ENCODE data around the gene ADSS1.
A peak's percentile ranks its signal among the peaks of the same experiment; 100 is the strongest.

The ADSS1 gene

DNA sequence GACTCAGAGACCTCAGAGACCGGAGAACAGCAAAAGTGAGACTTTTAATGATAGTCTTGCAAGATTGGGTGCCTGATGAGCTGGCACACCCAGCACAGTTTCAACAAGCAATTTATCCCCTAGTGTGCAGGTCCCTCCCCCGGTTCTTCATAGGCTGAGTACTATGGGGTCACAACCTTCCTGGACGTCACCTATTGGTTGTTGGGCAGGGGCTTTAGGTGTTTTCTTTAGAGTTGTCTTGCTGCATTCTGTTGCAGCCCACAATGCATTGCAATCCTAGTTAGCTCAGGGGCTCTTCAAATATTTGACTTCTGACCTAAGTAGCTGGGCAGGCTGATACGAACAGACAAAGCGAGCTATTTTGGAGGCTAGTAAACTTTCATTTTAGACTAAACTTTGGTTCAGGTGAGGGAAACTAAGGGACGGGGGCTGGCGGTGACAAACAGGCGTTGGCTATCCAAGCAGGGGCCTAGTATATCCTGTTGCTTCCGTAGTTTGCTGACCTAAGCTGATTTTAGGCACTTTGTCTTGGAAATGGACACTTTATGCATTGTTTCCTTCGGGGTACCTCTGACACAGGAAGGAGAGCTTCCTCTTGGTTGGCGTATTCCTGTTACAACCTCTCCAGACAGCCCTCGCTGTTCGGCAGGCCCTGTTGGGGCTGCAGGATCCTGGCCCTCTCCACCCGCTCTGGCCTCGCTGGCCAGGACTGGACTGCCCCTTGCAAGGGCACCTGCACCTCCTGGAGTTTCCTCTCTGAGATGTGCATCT lies 43.0 kb downstream of the ADSS1 start:
- no peak overlapping the region for H3K4me3 ChIP-seq (ENCODE audit: low read depth in 1 of 2, low read length in 1 of 2)
- H3K9me3 ChIP-seq, result no peaks in the 10 kb centered on the region
- no peaks in the 10 kb centered on the region for H3K27me3 ChIP-seq
- H3K27ac ChIP-seq, result no peak overlapping the region
- TF ChIP-seq, protein P1, sequence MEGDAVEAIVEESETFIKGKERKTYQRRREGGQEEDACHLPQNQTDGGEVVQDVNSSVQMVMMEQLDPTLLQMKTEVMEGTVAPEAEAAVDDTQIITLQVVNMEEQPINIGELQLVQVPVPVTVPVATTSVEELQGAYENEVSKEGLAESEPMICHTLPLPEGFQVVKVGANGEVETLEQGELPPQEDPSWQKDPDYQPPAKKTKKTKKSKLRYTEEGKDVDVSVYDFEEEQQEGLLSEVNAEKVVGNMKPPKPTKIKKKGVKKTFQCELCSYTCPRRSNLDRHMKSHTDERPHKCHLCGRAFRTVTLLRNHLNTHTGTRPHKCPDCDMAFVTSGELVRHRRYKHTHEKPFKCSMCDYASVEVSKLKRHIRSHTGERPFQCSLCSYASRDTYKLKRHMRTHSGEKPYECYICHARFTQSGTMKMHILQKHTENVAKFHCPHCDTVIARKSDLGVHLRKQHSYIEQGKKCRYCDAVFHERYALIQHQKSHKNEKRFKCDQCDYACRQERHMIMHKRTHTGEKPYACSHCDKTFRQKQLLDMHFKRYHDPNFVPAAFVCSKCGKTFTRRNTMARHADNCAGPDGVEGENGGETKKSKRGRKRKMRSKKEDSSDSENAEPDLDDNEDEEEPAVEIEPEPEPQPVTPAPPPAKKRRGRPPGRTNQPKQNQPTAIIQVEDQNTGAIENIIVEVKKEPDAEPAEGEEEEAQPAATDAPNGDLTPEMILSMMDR (IDR thresholded peaks at IDR 0.05), result no peak
- H3K36me3 ChIP-seq, result peaks cover 33% of the 10 kb centered on the region
- H3K4me1 ChIP-seq (ENCODE audit: control insufficient read depth in 1 of 2, insufficient read depth in 1 of 2, low read depth in 1 of 2, low read length in 1 of 2), result peaks cover 2 to 10% of the 10 kb centered on the region in 2 experiments

DNA sequence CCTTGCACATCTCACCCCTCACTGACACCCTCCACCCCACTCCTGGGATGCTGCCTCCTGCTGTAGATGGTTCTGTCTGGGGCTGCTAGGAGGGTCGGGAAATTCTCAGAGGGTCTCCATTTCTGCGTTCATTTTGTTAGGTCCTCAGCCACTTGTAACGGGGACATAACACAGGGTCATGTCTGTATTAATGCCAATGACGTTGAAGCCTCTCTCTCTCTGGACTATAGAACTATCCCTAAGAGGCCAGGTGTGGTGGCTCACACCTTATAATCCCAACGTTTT lies 43.5 kb downstream of the ADSS1 start:
- H3K4me3 ChIP-seq (ENCODE audit: low read depth in 1 of 2, low read length in 1 of 2), result no peak overlapping the region
- H3K4me1 ChIP-seq (ENCODE audit: control insufficient read depth in 1 of 2, insufficient read depth in 1 of 2, low read depth in 1 of 2, low read length in 1 of 2), result peaks cover 2 to 10% of the 10 kb centered on the region in 2 experiments
- TF ChIP-seq, protein P1 (IDR thresholded peaks at IDR 0.05), result no peak
- H3K36me3 ChIP-seq, result peaks cover 38% of the 10 kb centered on the region
- no peak overlapping the region for H3K27ac ChIP-seq
- H3K27me3 ChIP-seq, result no peaks in the 10 kb centered on the region
- no peaks in the 10 kb centered on the region for H3K9me3 ChIP-seq

DNA sequence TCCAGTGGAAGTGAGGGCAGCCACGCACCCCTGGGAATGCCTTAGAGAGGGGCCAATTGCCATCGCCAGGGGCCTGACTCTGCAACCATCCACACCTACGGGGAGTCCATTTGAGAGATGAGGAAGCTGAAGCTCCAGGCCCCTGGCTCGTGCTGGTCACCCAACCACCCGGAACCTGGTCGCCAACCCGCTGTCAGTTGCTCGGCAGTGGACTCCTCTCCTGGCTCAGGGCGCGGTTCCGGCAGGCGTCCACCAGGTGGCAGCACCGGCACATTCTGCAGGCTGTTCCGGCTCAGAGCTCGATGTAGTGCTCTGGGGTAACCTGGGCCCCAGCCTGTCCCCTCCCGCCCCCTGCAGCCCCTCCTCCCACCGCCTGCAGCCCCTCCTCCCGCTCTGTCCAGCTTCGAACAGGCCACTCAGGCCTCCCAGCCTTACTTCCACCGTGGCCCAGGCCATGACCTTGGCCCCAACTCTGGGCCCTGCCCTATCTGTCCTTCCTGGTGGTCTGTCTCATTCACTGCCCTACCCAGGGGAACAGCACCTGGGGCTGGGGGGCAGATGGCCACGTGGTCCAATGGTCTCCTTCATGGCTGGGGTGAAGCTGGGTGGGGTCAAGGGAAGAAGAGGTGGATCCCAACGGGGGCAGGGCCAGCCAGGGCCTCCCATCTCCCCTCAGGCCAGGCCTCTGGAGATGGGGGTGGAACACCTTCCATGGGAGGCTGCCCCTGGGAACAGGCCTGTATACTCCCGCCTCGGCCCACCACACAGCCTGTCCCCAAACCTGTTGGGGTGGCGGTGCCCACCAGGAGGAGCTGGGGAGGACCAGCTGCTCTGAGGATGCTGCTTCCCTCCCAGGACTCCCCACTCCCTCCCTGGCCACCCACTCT lies 44.7 kb downstream of the ADSS1 start:
- TF ChIP-seq, protein P1 (IDR thresholded peaks at IDR 0.05), result peak; percentile 98
- Histone ChIP-seq H3K9me3 (no peaks in the 10 kb centered on the region), H3K27ac (no peak overlapping the region), H3K36me3 (peaks cover 49% of the 10 kb centered on the region), H3K27me3 (no peaks in the 10 kb centered on the region), H3K4me1 (ENCODE audit: control insufficient read depth in 1 of 2, insufficient read depth in 1 of 2, low read depth in 1 of 2, low read length in 1 of 2) (peaks cover 2 to 10% of the 10 kb centered on the region in 2 experiments), H3K4me3 (ENCODE audit: low read depth in 1 of 2, low read length in 1 of 2) (no peak overlapping the region)

DNA sequence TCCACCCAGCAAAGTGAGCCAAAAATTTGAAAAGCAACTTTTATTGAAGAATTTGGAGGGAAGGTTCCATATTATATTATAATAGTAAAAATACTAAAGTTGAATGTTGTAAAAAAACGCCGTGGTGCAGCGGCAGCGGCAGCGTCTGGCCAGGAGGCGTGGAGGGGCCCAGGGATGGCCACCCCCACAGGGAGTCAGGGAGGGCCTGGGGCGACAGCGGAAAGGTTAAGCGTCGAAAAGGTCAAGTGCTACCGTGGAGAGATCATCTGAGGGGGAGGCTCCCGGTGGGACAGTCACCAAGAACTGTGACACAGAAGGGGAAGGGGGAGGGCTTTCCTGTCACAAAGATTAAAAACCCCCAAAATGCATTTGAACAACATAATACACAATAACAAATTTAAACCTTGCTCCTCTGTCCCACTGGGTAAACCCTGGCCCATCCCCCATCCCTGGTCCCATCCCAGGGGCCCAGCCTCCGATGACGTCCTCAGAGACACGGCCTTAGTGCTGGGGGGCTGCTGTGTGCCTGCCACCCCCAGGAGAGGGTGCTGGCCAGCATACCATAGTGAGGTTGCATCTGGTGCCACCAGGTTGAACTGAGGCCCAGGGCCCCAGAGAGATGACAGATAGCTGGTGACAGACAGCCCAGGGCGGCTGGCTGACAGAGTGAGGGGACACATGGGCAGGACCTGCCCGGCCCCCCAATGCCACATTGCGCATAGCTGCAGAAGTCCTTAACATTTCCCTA lies 45.5 kb downstream of the ADSS1 start:
- no peaks in the 10 kb centered on the region for H3K9me3 ChIP-seq
- H3K36me3 ChIP-seq, result peaks cover 58% of the 10 kb centered on the region
- H3K4me1 ChIP-seq (ENCODE audit: control insufficient read depth in 1 of 2, insufficient read depth in 1 of 2, low read depth in 1 of 2, low read length in 1 of 2), result peaks cover 2 to 10% of the 10 kb centered on the region in 2 experiments
- H3K27ac ChIP-seq, result no peak overlapping the region
- TF ChIP-seq, protein P1 (IDR thresholded peaks at IDR 0.05), result no peak
- H3K4me3 ChIP-seq (ENCODE audit: low read depth in 1 of 2, low read length in 1 of 2), result no peak overlapping the region
- no peaks in the 10 kb centered on the region for H3K27me3 ChIP-seq

DNA sequence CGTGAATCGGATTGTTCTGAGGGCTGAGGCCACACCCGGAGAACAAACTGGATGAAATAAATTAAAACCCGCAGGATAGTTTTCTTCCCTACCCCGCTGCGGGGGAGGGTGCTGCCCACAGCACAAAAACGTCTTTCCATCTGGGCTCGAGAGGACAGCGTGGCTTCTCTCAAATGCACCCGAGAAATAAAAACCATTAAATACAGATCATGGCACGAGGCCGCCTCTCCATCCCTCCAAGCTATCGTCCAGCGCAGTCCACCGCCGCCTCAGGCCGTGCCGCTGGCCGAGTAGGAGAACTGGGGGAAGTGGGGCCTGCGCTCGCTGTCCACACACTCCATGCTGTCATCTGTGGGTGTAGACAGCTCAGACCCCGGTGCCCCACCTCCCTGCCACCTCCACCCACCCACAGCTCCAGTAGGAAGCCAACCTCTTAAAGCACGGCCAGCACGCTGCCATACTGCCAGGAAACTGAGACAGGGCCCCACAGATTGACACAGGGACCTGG lies 46.1 kb downstream of the ADSS1 start:
- Histone ChIP-seq H3K36me3 (peaks cover 64% of the 10 kb centered on the region), H3K9me3 (no peaks in the 10 kb centered on the region), H3K4me1 (ENCODE audit: control insufficient read depth in 1 of 2, insufficient read depth in 1 of 2, low read depth in 1 of 2, low read length in 1 of 2) (peaks cover 2 to 10% of the 10 kb centered on the region in 2 experiments), H3K27ac (no peak overlapping the region), H3K4me3 (ENCODE audit: low read depth in 1 of 2, low read length in 1 of 2) (no peak overlapping the region), H3K27me3 (no peaks in the 10 kb centered on the region)
- TF ChIP-seq, protein P1 (IDR thresholded peaks at IDR 0.05), result no peak
